Measurements from ENCODE around the gene PKDCC. TPM values are rescaled to one million over a fixed set of nuclear protein-coding genes. Genes with fewer than 3 reads are reported as not detected.
"Not testable (repeated sequence)": the region's sequence is repeated elsewhere in the genome, so short reads cannot be mapped to it uniquely, and the experiment has no call there.

PKDCC gene
- total RNA-seq, 1 donor, result not detected

- no peaks in the 10 kb centered on the region for H3K9me3 ChIP-seq (ENCODE audit: low read depth, low read length)
- H3K4me1 ChIP-seq (ENCODE audit: insufficient read depth, low read length), result peaks cover 10% of the 10 kb centered on the region
- H3K27me3 ChIP-seq (ENCODE audit: insufficient read depth, low read length), result peaks cover 3% of the 10 kb centered on the region
These were observed 22.7 kb upstream of the PKDCC start for GRCh38 chr2:42025151-42025582.

GRCh38 chr2:42026272-42026671 lies 21.5 kb upstream of the PKDCC start:
- Histone ChIP-seq H3K4me3 (ENCODE audit: low read length) (no peak overlapping the region), H3K4me1 (ENCODE audit: insufficient read depth, low read length) (peaks cover 10% of the 10 kb centered on the region), H3K9me3 (ENCODE audit: low read depth, low read length) (no peaks in the 10 kb centered on the region), H3K27me3 (ENCODE audit: insufficient read depth, low read length) (peaks cover 3% of the 10 kb centered on the region)

More at GRCh38 chr2:42025151-42025582, 22.7 kb upstream of the PKDCC start:
- H3K4me3 ChIP-seq (ENCODE audit: low read length), result no peak overlapping the region

- H3K27me3 ChIP-seq (ENCODE audit: insufficient read depth, low read length), result no peaks in the 10 kb centered on the region
- peaks cover 10% of the 10 kb centered on the region for H3K4me1 ChIP-seq (ENCODE audit: insufficient read depth, low read length)
- H3K4me3 ChIP-seq (ENCODE audit: low read length), result no peak overlapping the region
- no peaks in the 10 kb centered on the region for H3K9me3 ChIP-seq (ENCODE audit: low read depth, low read length)
These were observed 19.2 kb upstream of the PKDCC start for GRCh38 chr2:42028571-42029148.

- no peaks in the 10 kb centered on the region for H3K27me3 ChIP-seq (ENCODE audit: insufficient read depth, low read length)
- peaks cover 10% of the 10 kb centered on the region for H3K4me1 ChIP-seq (ENCODE audit: insufficient read depth, low read length)
- no peak overlapping the region for H3K4me3 ChIP-seq (ENCODE audit: low read length)
- H3K9me3 ChIP-seq (ENCODE audit: low read depth, low read length), result no peaks in the 10 kb centered on the region
These were observed 18.6 kb upstream of the PKDCC start for GRCh38 chr2:42029171-42029570.

- H3K4me1 ChIP-seq (ENCODE audit: insufficient read depth, low read length), result peaks cover 10% of the 10 kb centered on the region
- H3K4me3 ChIP-seq (ENCODE audit: low read length), result no peak overlapping the region
- no peaks in the 10 kb centered on the region for H3K9me3 ChIP-seq (ENCODE audit: low read depth, low read length)
- no peaks in the 10 kb centered on the region for H3K27me3 ChIP-seq (ENCODE audit: insufficient read depth, low read length)
These were observed 18.1 kb upstream of the PKDCC start for GRCh38 chr2:42029639-42030199.

GRCh38 chr2:42030200-42030759 lies 17.5 kb upstream of the PKDCC start:
- H3K27me3 ChIP-seq (ENCODE audit: insufficient read depth, low read length), result no peaks in the 10 kb centered on the region
- H3K4me1 ChIP-seq (ENCODE audit: insufficient read depth, low read length), result peaks cover 10% of the 10 kb centered on the region
- no peak overlapping the region for H3K4me3 ChIP-seq (ENCODE audit: low read length)
- no peaks in the 10 kb centered on the region for H3K9me3 ChIP-seq (ENCODE audit: low read depth, low read length)

GRCh38 chr2:42030829-42031228 lies 17.0 kb upstream of the PKDCC start:
- Histone ChIP-seq H3K9me3 (ENCODE audit: low read depth, low read length) (no peaks in the 10 kb centered on the region), H3K27me3 (ENCODE audit: insufficient read depth, low read length) (no peaks in the 10 kb centered on the region), H3K4me1 (ENCODE audit: insufficient read depth, low read length) (peaks cover 10% of the 10 kb centered on the region), H3K4me3 (ENCODE audit: low read length) (no peak overlapping the region)

- Histone ChIP-seq H3K27me3 (ENCODE audit: insufficient read depth, low read length) (no peaks in the 10 kb centered on the region), H3K9me3 (ENCODE audit: low read depth, low read length) (no peaks in the 10 kb centered on the region), H3K4me1 (ENCODE audit: insufficient read depth, low read length) (peaks cover 10% of the 10 kb centered on the region), H3K4me3 (ENCODE audit: low read length) (no peak overlapping the region)
These were observed 16.3 kb upstream of the PKDCC start for GRCh38 chr2:42031281-42032223.

GRCh38 chr2:42032224-42032620 lies 15.6 kb upstream of the PKDCC start:
- no peaks in the 10 kb centered on the region for H3K27me3 ChIP-seq (ENCODE audit: insufficient read depth, low read length)
- H3K4me3 ChIP-seq (ENCODE audit: low read length), result no peak overlapping the region
- H3K9me3 ChIP-seq (ENCODE audit: low read depth, low read length), result no peaks in the 10 kb centered on the region
- peaks cover 10% of the 10 kb centered on the region for H3K4me1 ChIP-seq (ENCODE audit: insufficient read depth, low read length)

- H3K27me3 ChIP-seq (ENCODE audit: insufficient read depth, low read length), result no peaks in the 10 kb centered on the region
- H3K9me3 ChIP-seq (ENCODE audit: low read depth, low read length), result no peaks in the 10 kb centered on the region
- no peak overlapping the region for H3K4me3 ChIP-seq (ENCODE audit: low read length)
- H3K4me1 ChIP-seq (ENCODE audit: insufficient read depth, low read length), result peaks cover 10% of the 10 kb centered on the region
These were observed 15.1 kb upstream of the PKDCC start for GRCh38 chr2:42032745-42033144.

GRCh38 chr2:42034096-42034495 lies 13.7 kb upstream of the PKDCC start:
- not testable (repeated sequence) for H3K9me3 ChIP-seq (ENCODE audit: low read depth, low read length); H3K4me3 ChIP-seq (ENCODE audit: low read length); H3K27me3 ChIP-seq (ENCODE audit: insufficient read depth, low read length); H3K4me1 ChIP-seq (ENCODE audit: insufficient read depth, low read length)

- no peaks in the 10 kb centered on the region for H3K4me1 ChIP-seq (ENCODE audit: insufficient read depth, low read length)
- H3K27me3 ChIP-seq (ENCODE audit: insufficient read depth, low read length), result no peaks in the 10 kb centered on the region
- H3K4me3 ChIP-seq (ENCODE audit: low read length), result no peak overlapping the region
- no peaks in the 10 kb centered on the region for H3K9me3 ChIP-seq (ENCODE audit: low read depth, low read length)
These were observed 12.6 kb upstream of the PKDCC start for GRCh38 chr2:42035241-42035640.

GRCh38 chr2:42036413-42036812 lies 11.4 kb upstream of the PKDCC start:
- H3K4me3 ChIP-seq (ENCODE audit: low read length), result no peak overlapping the region
- H3K27me3 ChIP-seq (ENCODE audit: insufficient read depth, low read length), result no peaks in the 10 kb centered on the region
- no peaks in the 10 kb centered on the region for H3K4me1 ChIP-seq (ENCODE audit: insufficient read depth, low read length)
- no peaks in the 10 kb centered on the region for H3K9me3 ChIP-seq (ENCODE audit: low read depth, low read length)

- Histone ChIP-seq H3K9me3 (ENCODE audit: low read depth, low read length) (no peaks in the 10 kb centered on the region), H3K27me3 (ENCODE audit: insufficient read depth, low read length) (no peaks in the 10 kb centered on the region), H3K4me1 (ENCODE audit: insufficient read depth, low read length) (no peaks in the 10 kb centered on the region), H3K4me3 (ENCODE audit: low read length) (no peak overlapping the region)
These were observed 10.9 kb upstream of the PKDCC start for GRCh38 chr2:42036940-42037339.

GRCh38 chr2:42040643-42041278 lies 7.1 kb upstream of the PKDCC start:
- Histone ChIP-seq H3K9me3 (ENCODE audit: low read depth, low read length) (no peaks in the 10 kb centered on the region), H3K27me3 (ENCODE audit: insufficient read depth, low read length) (peaks cover 13% of the 10 kb centered on the region), H3K4me3 (ENCODE audit: low read length) (no peak overlapping the region), H3K4me1 (ENCODE audit: insufficient read depth, low read length) (no peaks in the 10 kb centered on the region)

Measured in mononuclear cell (primary cell).